LNCAP (cell line): ENCODE data around the gene SUSD4.

Experiments
- TF ChIP-seq, protein P1 (sequence below): fragments of 450-650 bp; IDR thresholded peaks from 2 replicates; pipeline ENCODE4 v1.5.1; 2017; ENCODE audit warnings: mild to moderate bottlenecking

The SUSD4 gene

DNA sequence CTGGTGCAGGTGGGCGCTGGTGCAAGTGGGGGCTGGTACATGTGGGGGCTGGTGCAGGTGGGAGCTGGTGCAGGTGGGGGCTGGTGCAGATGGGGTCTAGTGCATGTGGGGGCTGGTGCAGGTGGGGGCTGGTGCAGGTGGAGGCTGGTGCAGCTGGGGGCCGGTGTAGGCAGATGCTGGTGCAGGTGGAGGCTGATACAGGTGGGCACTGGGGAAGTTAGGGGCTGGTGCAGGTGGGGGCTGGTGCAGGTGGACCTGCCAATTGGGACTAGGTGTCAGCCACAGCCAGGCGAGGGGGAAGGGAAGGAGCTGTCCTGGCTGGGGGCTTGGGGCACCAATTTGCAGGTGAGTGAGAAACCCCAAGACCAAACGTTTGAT is 174.5 kb downstream of the SUSD4 start:
- TF ChIP-seq, protein P1, sequence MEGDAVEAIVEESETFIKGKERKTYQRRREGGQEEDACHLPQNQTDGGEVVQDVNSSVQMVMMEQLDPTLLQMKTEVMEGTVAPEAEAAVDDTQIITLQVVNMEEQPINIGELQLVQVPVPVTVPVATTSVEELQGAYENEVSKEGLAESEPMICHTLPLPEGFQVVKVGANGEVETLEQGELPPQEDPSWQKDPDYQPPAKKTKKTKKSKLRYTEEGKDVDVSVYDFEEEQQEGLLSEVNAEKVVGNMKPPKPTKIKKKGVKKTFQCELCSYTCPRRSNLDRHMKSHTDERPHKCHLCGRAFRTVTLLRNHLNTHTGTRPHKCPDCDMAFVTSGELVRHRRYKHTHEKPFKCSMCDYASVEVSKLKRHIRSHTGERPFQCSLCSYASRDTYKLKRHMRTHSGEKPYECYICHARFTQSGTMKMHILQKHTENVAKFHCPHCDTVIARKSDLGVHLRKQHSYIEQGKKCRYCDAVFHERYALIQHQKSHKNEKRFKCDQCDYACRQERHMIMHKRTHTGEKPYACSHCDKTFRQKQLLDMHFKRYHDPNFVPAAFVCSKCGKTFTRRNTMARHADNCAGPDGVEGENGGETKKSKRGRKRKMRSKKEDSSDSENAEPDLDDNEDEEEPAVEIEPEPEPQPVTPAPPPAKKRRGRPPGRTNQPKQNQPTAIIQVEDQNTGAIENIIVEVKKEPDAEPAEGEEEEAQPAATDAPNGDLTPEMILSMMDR: no peak

DNA sequence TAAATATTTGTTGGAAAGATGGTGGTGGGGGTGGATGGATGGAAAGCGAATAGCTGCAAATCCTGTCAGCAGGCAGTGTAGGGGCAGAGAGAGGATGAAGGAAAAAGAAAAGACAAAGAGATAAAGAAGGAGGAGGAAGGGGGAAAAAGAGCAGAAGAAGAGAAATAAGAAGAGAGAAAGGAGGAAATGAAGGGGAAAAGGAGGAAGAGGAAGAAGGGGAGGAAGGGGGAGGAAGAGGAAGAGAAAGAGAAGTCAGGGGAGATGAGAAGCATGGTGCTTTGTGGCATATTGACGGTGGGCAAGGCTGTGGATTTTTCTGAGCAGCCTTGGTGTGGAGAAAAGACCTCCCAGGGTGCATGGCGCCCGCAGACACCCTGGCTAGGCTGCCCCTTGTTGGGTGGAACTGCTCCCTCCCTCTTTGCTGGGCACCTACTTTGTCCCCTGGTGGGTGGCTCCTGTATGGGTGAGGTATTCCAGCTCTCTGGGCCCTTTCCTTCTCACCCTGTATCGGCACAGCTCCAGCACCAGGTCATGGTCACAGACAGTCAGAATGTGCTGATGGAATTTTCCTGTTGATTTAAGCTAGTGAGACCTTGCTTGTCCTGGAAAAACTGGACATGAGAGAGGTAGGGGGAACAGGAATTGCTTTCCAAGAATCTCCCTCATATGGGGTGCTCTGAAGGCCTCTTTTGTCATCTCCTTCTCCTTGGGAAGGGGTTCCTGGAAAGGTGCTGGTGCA is 175.2 kb downstream of the SUSD4 start:
- TF ChIP-seq, protein P1: no peak

DNA sequence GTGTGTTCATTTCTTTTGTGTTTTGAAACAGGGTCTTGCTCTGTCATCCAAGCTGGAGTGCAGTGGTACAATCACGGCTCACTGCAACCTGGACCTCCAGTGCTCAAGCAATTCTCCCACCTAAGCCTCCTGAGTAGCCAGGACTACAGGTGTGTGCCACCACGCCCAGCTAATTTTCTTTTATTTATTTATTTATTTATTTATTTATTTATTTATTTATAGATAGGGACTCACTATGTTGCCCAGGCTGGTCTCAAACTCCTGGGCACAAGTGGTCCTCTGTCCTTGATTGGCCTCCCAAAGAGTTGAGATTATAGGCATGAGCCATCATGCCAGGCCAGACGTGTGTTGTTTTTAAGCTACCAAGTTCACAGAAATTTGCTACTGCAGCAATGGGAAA is 177.2 kb downstream of the SUSD4 start:
- TF ChIP-seq, protein P1: no peak

DNA sequence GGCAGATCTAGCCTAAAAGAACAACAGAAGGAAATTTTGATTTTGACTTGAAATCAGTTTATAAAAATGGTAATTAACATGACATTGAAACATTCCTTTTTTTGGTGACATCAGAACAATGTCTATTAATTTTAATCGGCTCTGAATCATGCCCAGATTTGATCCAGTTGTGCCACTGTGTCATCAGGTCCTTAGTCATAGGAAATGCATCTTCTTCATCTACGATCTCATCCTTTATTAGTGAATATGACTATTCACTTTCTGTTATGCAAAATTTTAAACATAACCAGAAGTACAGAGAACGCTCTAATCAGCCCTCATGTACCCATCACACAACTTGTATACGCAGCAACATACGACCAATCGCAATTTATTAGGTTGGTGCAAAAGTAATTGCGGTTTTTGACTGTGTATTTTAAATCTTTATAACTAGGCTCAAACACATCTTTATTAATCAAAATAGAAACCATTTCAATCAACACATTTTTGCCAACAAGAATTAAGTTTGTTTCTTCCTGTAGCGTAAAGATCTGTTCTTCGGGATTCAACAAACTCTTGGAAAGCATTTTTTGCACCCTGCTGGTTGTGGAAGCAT is 180.6 kb downstream of the SUSD4 start:
- TF ChIP-seq, protein P1: no peak

DNA sequence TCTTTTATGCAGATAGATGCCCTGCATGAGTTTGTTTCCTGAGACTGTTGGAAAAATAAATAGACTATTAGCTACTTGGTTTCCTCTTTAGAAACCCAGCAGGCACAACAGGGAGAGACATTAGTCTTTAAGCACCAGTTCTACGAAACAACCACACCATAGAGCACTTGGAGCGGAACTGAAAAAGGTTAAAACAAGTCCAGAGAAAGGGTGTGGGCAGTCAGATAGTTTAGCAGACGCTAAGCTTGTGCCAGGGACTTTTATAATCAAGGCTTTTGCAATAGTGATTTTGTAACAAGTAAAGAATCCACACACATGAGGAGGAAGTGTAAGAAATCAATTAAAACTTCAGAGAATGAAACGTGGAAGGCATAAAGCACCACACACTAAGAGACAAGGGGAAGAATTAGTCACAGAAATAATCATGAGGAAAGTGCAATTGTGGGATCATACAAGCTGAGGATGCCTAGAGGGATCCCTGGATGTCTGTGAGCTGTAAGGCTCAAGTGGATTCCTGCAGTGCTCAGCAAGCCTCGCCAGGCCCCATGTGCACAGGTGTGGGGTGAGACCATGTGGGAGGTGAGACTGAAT is 183.2 kb downstream of the SUSD4 start:
- TF ChIP-seq, protein P1: no peak

DNA sequence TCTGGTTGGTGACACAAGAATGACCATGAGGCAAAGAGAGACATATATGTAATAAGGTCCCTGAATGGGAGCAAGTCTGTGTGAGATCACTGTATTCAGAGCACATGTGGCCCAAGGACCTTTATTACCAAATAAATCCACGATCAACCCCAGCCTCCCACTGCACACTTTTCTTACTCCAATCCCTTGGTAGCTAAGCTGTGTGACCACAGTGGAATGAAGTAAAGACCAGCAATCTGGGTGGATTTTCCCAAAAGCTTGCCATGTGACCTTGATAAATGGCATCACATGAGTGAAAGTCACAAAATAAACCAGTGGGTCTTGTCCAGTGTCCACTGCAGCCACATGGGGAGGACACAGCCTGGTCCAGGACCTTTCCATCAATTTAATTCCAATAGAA is 184.2 kb downstream of the SUSD4 start:
- TF ChIP-seq, protein P1: no peak

DNA sequence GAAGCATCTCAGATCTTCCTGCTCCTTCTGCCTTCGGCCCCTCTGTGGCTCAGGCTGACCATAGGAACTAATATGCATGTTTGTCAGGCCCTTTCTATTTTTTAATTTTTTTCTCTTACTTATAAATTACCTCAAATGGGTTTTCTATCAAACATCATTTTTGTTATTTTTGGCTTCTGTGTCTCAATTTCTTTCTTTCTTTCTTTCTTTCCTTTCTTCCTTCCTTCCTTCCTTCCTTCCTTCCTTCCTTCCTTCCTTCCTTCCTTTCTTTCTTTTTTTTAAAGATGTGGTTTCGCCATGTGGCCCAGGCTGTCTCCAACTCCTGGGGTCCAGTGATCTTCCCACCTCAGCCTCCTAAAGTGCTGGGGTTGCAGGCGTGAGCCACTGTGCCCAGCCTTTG is 184.7 kb downstream of the SUSD4 start:
- TF ChIP-seq, protein P1: no peak
